Neural crest cell (in vitro differentiated cells): ENCODE results near the gene TMLHE. TPM values are rescaled to one million over a fixed set of nuclear protein-coding genes. Genes with fewer than 3 reads are reported as not detected.

Source experiments
- DNase-seq: peaks from one replicate; pipeline ENCODE4 v3.0.0; 2021; ENCODE audit warnings: low read depth, mixed read lengths, low spot score
- H3K27ac Mint-ChIP-seq: one replicate; pipeline ENCODE4 v1.8.0; 2021; ENCODE audit warnings: mild to moderate bottlenecking, mixed read lengths; ENCODE audit not compliant: unreplicated experiment
- H3K27me3 Mint-ChIP-seq: 2 replicates; pipeline ENCODE4 v1.8.0; 2021; ENCODE audit warnings: low read depth, mild to moderate bottlenecking, mixed read lengths
- H3K36me3 Mint-ChIP-seq: 2 replicates; pipeline ENCODE4 v1.8.0; 2021; ENCODE audit warnings: low read depth, mild to moderate bottlenecking, mixed read lengths
- H3K4me1 Mint-ChIP-seq: 2 replicates; pipeline ENCODE4 v1.8.0; 2021; ENCODE audit warnings: mixed read lengths
- H3K4me3 Mint-ChIP-seq: one replicate; pipeline ENCODE4 v1.8.0; 2021; ENCODE audit warnings: mild to moderate bottlenecking, mixed read lengths
- H3K9me3 Mint-ChIP-seq: 2 replicates; pipeline ENCODE4 v1.8.0; 2021; ENCODE audit warnings: mixed read lengths
- CTCF ChIP-seq: fragments of 200-600 bp; sonication (generic); conservative IDR thresholded peaks from 2 replicates; pipeline ENCODE4 v1.5.0; 2021; ENCODE audit warnings: antibody characterized with exemption, mild to moderate bottlenecking
- microRNA-seq: library from miRNA; unstranded; fragments of <30 nt; microRNA quantifications from one replicate; pipeline ENCODE4, GENCODE V29; 2020
- total RNA-seq: library from RNA; stranded (reverse); gene quantifications from 2 replicates; pipeline ENCODE4 v1.2.1, GENCODE V29; 2021

The TMLHE gene
- total RNA-seq, 1 donor from 2014 or later: 17.7 TPM

- Mint-ChIP-seq H3K4me3 (no peak overlapping the region), H3K36me3 (peaks cover 31% of the 10 kb centered on the region), H3K27ac (no peak overlapping the region), H3K4me1 (no peaks in the 10 kb centered on the region), H3K9me3 (peaks cover 26% of the 10 kb centered on the region), H3K27me3 (no peaks in the 10 kb centered on the region)
- no peak for TF ChIP-seq CTCF
- DNase-seq: no peak
Observed at GRCh38 chrX:155441097-155441496, 171.7 kb downstream of the TMLHE start.

Small RNA genes within 50 kb of the gene (microRNA-seq; reads per million reads assigned to microRNA genes)
- gene MIR1184-3: not detected

Other genes starting within 250 kb of the TMLHE start
- gene F8A2, start 230.9 kb downstream of the TMLHE start, total RNA-seq: not detected in 2 replicates
- 4.3 and 5.2 TPM in 2 replicates for gene F8A3, start 154.3 kb downstream of the TMLHE start, total RNA-seq
- gene SPRY3, start 366 bp downstream of the TMLHE start, total RNA-seq: 1.1 TPM in 2 replicates